IMR-90 (cell line): ENCODE results near the gene PDIA3. TPM values are rescaled to one million over a fixed set of nuclear protein-coding genes. Genes with fewer than 3 reads are reported as not detected.
A peak's percentile ranks its signal among the peaks of the same experiment; 100 is the strongest.

Experiments
- ATAC-seq: fragments of 200-7000 bp; cut with Tn5 transposase; 2 replicates; pipeline ENCODE4 v1.9.1; 2020; ENCODE audit warnings: low read depth, mild to moderate bottlenecking, moderate library complexity
- BruUV-seq: library from RNA; stranded (reverse); fragments of 400-500 nt; replicated peaks from 2 replicates; lab custom pipeline; 2021; lab: Mats Ljungman, UMichigan
- CTCF ChIA-PET: fragments of 300-600 bp; formaldehyde crosslinking; extraction: SDS; loops from one replicate; lab custom pipeline; 2021; ENCODE audit warnings: antibody characterized with exemption; lab: Yijun Ruan, JAX
- POLR2A ChIA-PET: fragments of 300-600 bp; sonication (Branson Sonifier 250); formaldehyde crosslinking; loops from one replicate; lab custom pipeline; 2022; ENCODE audit warnings: antibody characterized with exemption; ENCODE audit not compliant: unreplicated experiment; lab: Charles Lee
- DNase-seq: peaks from one replicate; pipeline ENCODE4 v3.0.0; 2013
- H2AFZ ChIP-seq: replicated peaks from 2 replicates; pipeline ENCODE3; 2013; ENCODE audit warnings: low read length, mild to moderate bottlenecking; ENCODE audit not compliant: poor library complexity
- H2AK5ac ChIP-seq: 2 replicates; pipeline ENCODE4 v1.6.1; 2013; ENCODE audit warnings: low read depth, low read length, inconsistent platforms
- H2AK9ac ChIP-seq: replicated peaks from 2 replicates; pipeline ENCODE3; 2013; ENCODE audit warnings: mild to moderate bottlenecking, low read depth, low read length, moderate library complexity; ENCODE audit not compliant: poor library complexity
- H2BK120ac ChIP-seq: 2 replicates; pipeline ENCODE4 v1.6.1; 2013; ENCODE audit warnings: low read depth, low read length, inconsistent platforms
- H2BK15ac ChIP-seq: 3 replicates; pipeline ENCODE4 v1.6.1; 2013; ENCODE audit warnings: low read depth, low read length, inconsistent platforms
- H2BK20ac ChIP-seq: 2 replicates; pipeline ENCODE4 v1.6.1; 2013; ENCODE audit warnings: low read depth, mild to moderate bottlenecking, inconsistent platforms, low read length, moderate library complexity
- H2BK5ac ChIP-seq: 2 replicates; pipeline ENCODE4 v1.6.1; 2013; ENCODE audit warnings: mild to moderate bottlenecking, low read depth, low read length, inconsistent platforms; ENCODE audit not compliant: poor library complexity, severe bottlenecking
- H3K14ac ChIP-seq: replicated peaks from 2 replicates; pipeline ENCODE4 v1.6.1; 2013; ENCODE audit warnings: low read depth, low read length, inconsistent platforms
- H3K18ac ChIP-seq: 2 replicates; pipeline ENCODE4 v1.6.1; 2013; ENCODE audit warnings: low read depth, low read length, control low read depth
- H3K23ac ChIP-seq: 2 replicates; pipeline ENCODE4 v1.6.1; 2013; ENCODE audit warnings: low read depth, low read length, inconsistent platforms
- H3K27ac ChIP-seq: 2 replicates; pipeline ENCODE4 v1.5.1; 2013; ENCODE audit warnings: mild to moderate bottlenecking, control low read depth, low read length; ENCODE audit not compliant: insufficient read depth
- H3K27me3 ChIP-seq: 2 replicates; pipeline ENCODE4 v1.6.1; 2013; ENCODE audit warnings: low read length; ENCODE audit not compliant: control insufficient read depth, insufficient read depth
- H3K36me3 ChIP-seq: 2 replicates; pipeline ENCODE4 v1.6.1; 2013; ENCODE audit warnings: low read length, mixed read lengths; ENCODE audit not compliant: control insufficient read depth, insufficient read depth
- H3K4ac ChIP-seq: 2 replicates; pipeline ENCODE4 v1.6.1; 2013; ENCODE audit warnings: low read depth, low read length, inconsistent platforms
- H3K4me1 ChIP-seq: 2 replicates; pipeline ENCODE4 v1.6.1; 2013; ENCODE audit warnings: low read length, mixed read lengths; ENCODE audit not compliant: control insufficient read depth, insufficient read depth
- H3K4me2 ChIP-seq: 2 replicates; pipeline ENCODE4 v1.6.1; 2013; ENCODE audit warnings: low read depth, mild to moderate bottlenecking, control low read depth, low read length, moderate library complexity
- H3K4me3 ChIP-seq: 2 replicates; pipeline ENCODE4 v1.5.1; 2013; ENCODE audit warnings: low read depth, mild to moderate bottlenecking, control low read depth, low read length, moderate library complexity; ENCODE audit not compliant: insufficient read depth
- H3K56ac ChIP-seq: 2 replicates; pipeline ENCODE4 v1.6.1; 2013; ENCODE audit warnings: low read length, inconsistent platforms; ENCODE audit not compliant: insufficient read depth; ENCODE audit errors: extremely low read depth
- H3K79me1 ChIP-seq, 2 experiments: 2 replicates each; pipeline ENCODE4 v1.6.1; 2013; ENCODE audit warnings: low read length in 2 of 2, inconsistent platforms in 1 of 2, low read depth in 1 of 2
- H3K9ac ChIP-seq: 2 replicates; pipeline ENCODE4 v1.6.1; 2013; ENCODE audit warnings: low read depth, low read length, control low read depth
- H3K9me1 ChIP-seq: 2 replicates; pipeline ENCODE4 v1.6.1; 2013; ENCODE audit warnings: low read length, inconsistent platforms; ENCODE audit not compliant: insufficient read depth
- H3K9me3 ChIP-seq: 2 replicates; pipeline ENCODE4 v1.6.1; 2013; ENCODE audit warnings: low read length; ENCODE audit not compliant: control insufficient read depth, insufficient read depth
- H4K20me1 ChIP-seq: 2 replicates; pipeline ENCODE4 v1.6.1; 2013; ENCODE audit warnings: low read length, inconsistent platforms; ENCODE audit not compliant: insufficient read depth
- H4K5ac ChIP-seq: 2 replicates; pipeline ENCODE4 v1.6.1; 2013; ENCODE audit warnings: mild to moderate bottlenecking, low read depth, low read length, control low read depth
- H4K8ac ChIP-seq, 2 experiments: 2 replicates each; pipeline ENCODE4 v1.6.1; 2013; ENCODE audit warnings: low read depth in 2 of 2, low read length in 2 of 2, control low read depth in 1 of 2, inconsistent platforms in 1 of 2
- H4K91ac ChIP-seq: 2 replicates; pipeline ENCODE4 v1.6.1; 2013; ENCODE audit warnings: low read depth, low read length, inconsistent platforms; ENCODE audit not compliant: insufficient read depth
- BHLHE40 ChIP-seq: fragments of 150-350 bp; IDR thresholded peaks from 2 replicates; pipeline ENCODE4 v1.6.1; 2016; ENCODE audit warnings: mild to moderate bottlenecking, low read depth, low read length
- CHD1 ChIP-seq: IDR thresholded peaks from 2 replicates; pipeline ENCODE4 v1.6.1; 2012; ENCODE audit warnings: low read depth, low read length, improper control_type of control experiment
- CTCF ChIP-seq: conservative IDR thresholded peaks from 2 replicates; pipeline ENCODE4 v1.5.1; 2012; ENCODE audit warnings: mild to moderate bottlenecking, low read depth, low read length, improper control_type of control experiment
- FOS ChIP-seq: fragments of 150-350 bp; IDR thresholded peaks from 2 replicates; pipeline ENCODE4 v1.6.1; 2016; ENCODE audit warnings: low read depth, low read length
- MAZ ChIP-seq: IDR thresholded peaks from 2 replicates; pipeline ENCODE4 v1.6.1; 2012; ENCODE audit warnings: low read depth, mild to moderate bottlenecking, low read length, improper control_type of control experiment, moderate library complexity, borderline replicate concordance
- MXI1 ChIP-seq: IDR thresholded peaks from 2 replicates; pipeline ENCODE4 v1.6.1; 2012; ENCODE audit warnings: low read depth, mild to moderate bottlenecking, low read length, moderate library complexity, borderline replicate concordance
- NFE2L2 ChIP-seq: fragments of 150-350 bp; IDR thresholded peaks from 2 replicates; pipeline ENCODE4 v1.6.1; 2016; ENCODE audit warnings: low read depth, mild to moderate bottlenecking, low read length
- POLR2A ChIP-seq: IDR thresholded peaks from 2 replicates; pipeline ENCODE4 v1.6.1; 2012; ENCODE audit warnings: mild to moderate bottlenecking, low read depth, low read length
- RAD21 ChIP-seq: IDR thresholded peaks from 2 replicates; pipeline ENCODE4 v1.6.1; 2012; ENCODE audit warnings: low read length, improper control_type of control experiment
- RCOR1 ChIP-seq: IDR thresholded peaks from 2 replicates; pipeline ENCODE4 v1.6.1; 2012; ENCODE audit warnings: mild to moderate bottlenecking, low read length, improper control_type of control experiment; ENCODE audit not compliant: insufficient replicate concordance
- RFX5 ChIP-seq: IDR thresholded peaks from 2 replicates; pipeline ENCODE4 v1.8.0; 2012; ENCODE audit warnings: low read depth, mild to moderate bottlenecking, low read length, moderate library complexity
- SMC3 ChIP-seq: fragments of 150-350 bp; IDR thresholded peaks from 2 replicates; pipeline ENCODE4 v1.6.1; 2016; ENCODE audit warnings: low read depth, mild to moderate bottlenecking, antibody characterized with exemption, low read length, moderate library complexity
- USF2 ChIP-seq: fragments of 150-350 bp; IDR thresholded peaks from 2 replicates; pipeline ENCODE4 v1.6.1; 2017; ENCODE audit warnings: mild to moderate bottlenecking, antibody characterized with exemption, low read length, low read depth
- WGBS, 2 experiments: methylation state at CpG; one replicate each; pipeline versions ENCODE4 v1.1.5 to v1.1.7; 2013; ENCODE audit warnings: missing lambda C conversion rate in 2 of 2; ENCODE audit not compliant: insufficient read length in 1 of 2; ENCODE audit errors: extremely low coverage in 2 of 2; 5-methylcytosine and 5-hydroxymethylcytosine counted together
- dilution Hi-C: fragments of 300-500 bp; cut with HindIII; formaldehyde crosslinking; loops from one replicate; pipeline ENCODE4 v1.14.3; 2018; ENCODE audit warnings: low sequenced_read_pairs; ENCODE audit not compliant: unreplicated experiment
- in situ Hi-C: fragments of 300-500 bp; cut with MboI; formaldehyde crosslinking; loops from 3 replicates; pipeline ENCODE4 v1.14.3; 2019; ENCODE audit warnings: low sequenced_read_pairs, inconsistent platforms, mixed read lengths
- intact Hi-C: fragments of 100-400 bp; cut with micrococcal nuclease; formaldehyde crosslinking; loops from 2 replicates; pipeline ENCODE4 v1.10.0; 2022
- polyA plus RNA-seq, 3 experiments: library from polyadenylated mRNA; depleted of rRNA; stranded (reverse); fragments of >200 nt; gene quantifications; 2 replicates each; pipeline ENCODE4 v1.2.3, GENCODE V29; 2012; ENCODE audit warnings: low replicate concordance in 1 of 3
- total RNA-seq: library from RNA; depleted of rRNA; stranded (reverse); fragments of >200 nt; gene quantifications from 2 replicates; pipeline ENCODE4 v1.2.3, GENCODE V29; 2012
- TF ChIP-seq, protein P1 (sequence below): fragments of 150-350 bp; IDR thresholded peaks from 2 replicates; pipeline ENCODE4 v1.6.1; 2016; ENCODE audit warnings: low read depth, mild to moderate bottlenecking, low read length, moderate library complexity, borderline replicate concordance

The PDIA3 gene
- total and polyA plus RNA-seq, 2 of the 4 experiments (the other 2 are of a cell fraction) = 103 to 396 TPM

DNA sequence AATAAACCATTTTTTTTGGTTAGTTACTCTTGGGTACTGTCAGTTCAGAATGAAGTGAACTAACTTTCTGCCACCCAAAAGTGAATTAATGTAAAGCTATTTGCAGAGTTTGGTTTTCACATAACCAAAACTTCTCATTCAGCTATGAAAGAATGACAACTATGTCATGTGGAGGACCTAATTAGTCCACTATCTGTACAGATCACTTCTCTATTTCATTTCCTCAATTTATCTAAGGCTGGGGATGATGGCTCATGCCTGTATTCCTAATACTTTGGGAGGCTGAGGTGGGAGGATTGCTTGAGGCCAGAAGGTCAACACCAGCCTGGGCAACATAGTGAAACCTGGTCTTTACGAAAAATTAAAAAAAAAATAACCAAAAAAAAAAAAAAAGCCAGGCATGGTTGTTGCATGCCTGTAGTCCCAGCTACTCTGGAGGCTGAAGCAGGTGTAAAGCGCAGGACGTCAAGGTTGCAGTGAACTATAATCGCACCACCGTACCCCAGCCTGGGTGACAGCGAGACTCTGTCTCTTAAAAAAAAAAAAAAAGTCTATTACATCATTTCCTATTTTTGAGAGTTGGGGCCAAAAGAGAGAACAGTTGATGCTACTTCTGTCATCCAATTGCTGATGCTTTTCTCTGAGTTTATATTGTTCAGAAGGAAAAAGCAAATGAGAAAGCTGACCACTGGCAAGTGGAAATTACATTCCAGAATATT lies 62.9 kb downstream of the PDIA3 start:
- H3K27me3 ChIP-seq = no peaks in the 10 kb centered on the region

More for the DNA sequence above, 62.9 kb downstream of the PDIA3 start:
- peaks cover 8% of the 10 kb centered on the region for H3K9me1 ChIP-seq
- no peak overlapping the region for H2AFZ ChIP-seq
- H3K9ac ChIP-seq = no peak overlapping the region
- H3K4me3 ChIP-seq = no peak overlapping the region
- H4K20me1 ChIP-seq = no peaks in the 10 kb centered on the region
- DNase-seq (no peak), ATAC-seq (peak; percentile 14; the same call in 1 of the 2 replicates)
- intact Hi-C loops (no loop called here), dilution Hi-C loops (no loop called here), in situ Hi-C loops (no loop called here)
- H3K18ac ChIP-seq = no peak overlapping the region
- no peak overlapping the region for H4K5ac ChIP-seq
- no peak overlapping the region for H4K91ac ChIP-seq
- CTCF ChIA-PET = interaction anchor here (0.6 kb wide), 1 partner anchor 115 kb away, joined by 3 read pairs; no protein-coding TSS in a partner anchor
- no CpG with 5 or more reads among the region's 6 CpGs for WGBS, 2 experiments
- no peak overlapping the region for H2AK5ac ChIP-seq
- POLR2A ChIA-PET = interaction anchor here (0.6 kb wide), 1 partner anchor 13 kb away, joined by 3 read pairs; no protein-coding TSS in a partner anchor
- no peak overlapping the region for H3K14ac ChIP-seq
- no peak overlapping the region for H4K8ac ChIP-seq
- H3K4ac ChIP-seq = no peak overlapping the region
- peaks cover 71% of the 10 kb centered on the region for H3K36me3 ChIP-seq
- no peak overlapping the region for H3K4me2 ChIP-seq
- no peak overlapping the region for H2BK120ac ChIP-seq
- H3K23ac ChIP-seq = no peak overlapping the region
- no peaks in the 10 kb centered on the region; the same call in 1 of the 2 replicates for H3K4me1 ChIP-seq
- H2BK5ac ChIP-seq = no peak overlapping the region
- TF ChIP-seq CTCF = no peak
- TF ChIP-seq BHLHE40 = no peak
- no peak for TF ChIP-seq SMC3
- no peak for TF ChIP-seq NFE2L2
- no peak for TF ChIP-seq RFX5
- no peak for TF ChIP-seq POLR2A
- TF ChIP-seq RAD21 = no peak
- no peak for TF ChIP-seq MXI1
- no peak for TF ChIP-seq FOS
- TF ChIP-seq, protein P1, sequence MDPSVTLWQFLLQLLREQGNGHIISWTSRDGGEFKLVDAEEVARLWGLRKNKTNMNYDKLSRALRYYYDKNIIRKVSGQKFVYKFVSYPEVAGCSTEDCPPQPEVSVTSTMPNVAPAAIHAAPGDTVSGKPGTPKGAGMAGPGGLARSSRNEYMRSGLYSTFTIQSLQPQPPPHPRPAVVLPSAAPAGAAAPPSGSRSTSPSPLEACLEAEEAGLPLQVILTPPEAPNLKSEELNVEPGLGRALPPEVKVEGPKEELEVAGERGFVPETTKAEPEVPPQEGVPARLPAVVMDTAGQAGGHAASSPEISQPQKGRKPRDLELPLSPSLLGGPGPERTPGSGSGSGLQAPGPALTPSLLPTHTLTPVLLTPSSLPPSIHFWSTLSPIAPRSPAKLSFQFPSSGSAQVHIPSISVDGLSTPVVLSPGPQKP = no peak
- no peak for TF ChIP-seq MAZ
- TF ChIP-seq USF2 = no peak
- TF ChIP-seq CHD1 = no peak
- TF ChIP-seq RCOR1 = no peak
- no peaks in the 10 kb centered on the region for H3K9me3 ChIP-seq
- no TSS peak for BruUV-seq
- H3K27ac ChIP-seq = no peak overlapping the region
- no peak overlapping the region for H2BK15ac ChIP-seq
- peaks cover 11 to 22% of the 10 kb centered on the region in 2 experiments for H3K79me1 ChIP-seq
- no peak overlapping the region for H2BK20ac ChIP-seq
- H2AK9ac ChIP-seq = no peak overlapping the region
- H3K56ac ChIP-seq = no peak overlapping the region
